ENCODE data around the gene KY. TPM values are rescaled to one million over a fixed set of nuclear protein-coding genes. Genes with fewer than 3 reads are reported as not detected.

KY gene
- total and polyA plus RNA-seq, 2 donors (not counting 1 experiment from before 2014, with no cell fraction given): not detected

- Histone ChIP-seq H3K36me3 (replicated peaks in 1 of 2; ENCODE audit: control extremely low read depth in 1 of 2, control insufficient read depth in 1 of 2, extremely low read depth in 1 of 2, insufficient read depth in 2 of 2, low read length in 1 of 2) (no peaks in the 10 kb centered on the region), H3K4me3 (ENCODE audit: control extremely low read depth in 1 of 5, extremely low read depth in 1 of 5, insufficient read depth in 1 of 5, low read depth in 2 of 5, low read length in 4 of 5) (no peak overlapping the region), H2AFZ (ENCODE audit: insufficient read depth, low read depth, low read length, poor library complexity, severe bottlenecking) (no peak overlapping the region), H3K27me3 (replicated peaks in 1 of 4; ENCODE audit: control extremely low read depth in 1 of 4, control insufficient read depth in 3 of 4, insufficient read depth in 4 of 4, low read length in 3 of 4) (no peaks in the 10 kb centered on the region), H3K9me3 (ENCODE audit: control extremely low read depth in 1 of 3, control insufficient read depth in 2 of 3, insufficient read depth in 1 of 3, low read length in 2 of 3) (no peaks in the 10 kb centered on the region), H4K20me1 (ENCODE audit: control insufficient read depth, insufficient read depth, low read length, poor library complexity, severe bottlenecking) (no peaks in the 10 kb centered on the region), H3K9ac (ENCODE audit: low read length) (no peak overlapping the region), H3K4me1 (ENCODE audit: control insufficient read depth in 2 of 2, insufficient read depth in 2 of 2, low read length in 2 of 2) (no peaks in the 10 kb centered on the region), H3K27ac (ENCODE audit: low read length in 2 of 2) (no peak overlapping the region), H3K79me2 (ENCODE audit: control insufficient read depth, insufficient read depth, low read length) (no peaks in the 10 kb centered on the region), H3K4me2 (replicated peaks; ENCODE audit: low read depth, low read length, poor library complexity, severe bottlenecking) (no peak overlapping the region)
- no peak overlapping the region for H3K27ac Mint-ChIP-seq
- H3K27me3 Mint-ChIP-seq: no peaks in the 10 kb centered on the region
- H3K9me3 Mint-ChIP-seq (ENCODE audit: insufficient read depth): no peaks in the 10 kb centered on the region
- DNase-seq: no peak
- H3K4me1 Mint-ChIP-seq: no peaks in the 10 kb centered on the region
- intact Hi-C loops (cut with micrococcal nuclease): no loop called here
- H3K4me3 Mint-ChIP-seq: no peak overlapping the region
- CTCF ChIA-PET: interaction anchor here (0.6 kb wide), 1 partner anchor 454 kb away, joined by 3 read pairs; no protein-coding TSS in a partner anchor
- POLR2A ChIA-PET: no interaction called here
- no peak for TF ChIP-seq EZH2 (IDR thresholded peaks at IDR 0.05; ENCODE audit: borderline replicate concordance, insufficient read depth, low read depth, low read length, poor library complexity, severe bottlenecking)
- no peak for TF ChIP-seq CTCF (IDR thresholded peaks at IDR 0.05)
- ATAC-seq (ENCODE audit: low read depth): no peak
- WGBS (ENCODE audit: insufficient coverage): 92% methylated on average over 5 of the region's 5 CpGs
Observed at GRCh38 chr3:134642445-134643149, 8.2 kb downstream of the KY start.

GRCh38 chr3:134641671-134642300, 9.0 kb downstream of the KY start:
- no peak for DNase-seq
- ChIA-PET POLR2A (no interaction called here), CTCF (no interaction called here)
- no peak for TF ChIP-seq CTCF (IDR thresholded peaks at IDR 0.05)
- no peak for TF ChIP-seq EZH2 (IDR thresholded peaks at IDR 0.05; ENCODE audit: borderline replicate concordance, insufficient read depth, low read depth, low read length, poor library complexity, severe bottlenecking)
- Histone ChIP-seq H3K36me3 (replicated peaks in 1 of 2; ENCODE audit: control extremely low read depth in 1 of 2, control insufficient read depth in 1 of 2, extremely low read depth in 1 of 2, insufficient read depth in 2 of 2, low read length in 1 of 2) (no peaks in the 10 kb centered on the region), H3K79me2 (ENCODE audit: control insufficient read depth, insufficient read depth, low read length) (no peaks in the 10 kb centered on the region), H3K4me1 (ENCODE audit: control insufficient read depth in 2 of 2, insufficient read depth in 2 of 2, low read length in 2 of 2) (no peaks in the 10 kb centered on the region), H2AFZ (ENCODE audit: insufficient read depth, low read depth, low read length, poor library complexity, severe bottlenecking) (no peak overlapping the region), H4K20me1 (ENCODE audit: control insufficient read depth, insufficient read depth, low read length, poor library complexity, severe bottlenecking) (no peaks in the 10 kb centered on the region), H3K4me2 (replicated peaks; ENCODE audit: low read depth, low read length, poor library complexity, severe bottlenecking) (no peak overlapping the region), H3K27ac (ENCODE audit: low read length in 2 of 2) (no peak overlapping the region), H3K9me3 (ENCODE audit: control extremely low read depth in 1 of 3, control insufficient read depth in 2 of 3, insufficient read depth in 1 of 3, low read length in 2 of 3) (no peaks in the 10 kb centered on the region), H3K9ac (ENCODE audit: low read length) (no peak overlapping the region), H3K27me3 (replicated peaks in 1 of 4; ENCODE audit: control extremely low read depth in 1 of 4, control insufficient read depth in 3 of 4, insufficient read depth in 4 of 4, low read length in 3 of 4) (no peaks in the 10 kb centered on the region), H3K4me3 (ENCODE audit: control extremely low read depth in 1 of 5, extremely low read depth in 1 of 5, insufficient read depth in 1 of 5, low read depth in 2 of 5, low read length in 4 of 5) (no peak overlapping the region)
- Mint-ChIP-seq H3K4me1 (no peaks in the 10 kb centered on the region), H3K27ac (no peak overlapping the region), H3K27me3 (no peaks in the 10 kb centered on the region), H3K4me3 (no peak overlapping the region), H3K9me3 (ENCODE audit: insufficient read depth) (no peaks in the 10 kb centered on the region)
- no peak for ATAC-seq (ENCODE audit: low read depth)
- 73% methylated on average over 3 of the region's 4 CpGs for WGBS (ENCODE audit: insufficient coverage)
- intact Hi-C loops (cut with micrococcal nuclease): no loop called here

All from B cell (primary cell).